ENCODE measurements around the gene RSBN1L. TPM values are rescaled to one million over a fixed set of nuclear protein-coding genes. Genes with fewer than 3 reads are reported as not detected.

The RSBN1L gene
- total and polyA plus RNA-seq, 2 of the 8 experiments (the other 6 are each of a cell fraction or from before 2014, with no cell fraction given), result 4.1 to 22.1 TPM

GRCh38 chr7:77746164-77746823, 50.0 kb downstream of the RSBN1L start (continued):
- TF ChIP-seq CHD7 (IDR thresholded peaks at IDR 0.05; ENCODE audit: insufficient replicate concordance, low read length), result no peak
- TF ChIP-seq CHD1 (IDR thresholded peaks at IDR 0.05; ENCODE audit: low read depth, low read length), result no peak

Measured in H1 (cell line).